Adrenal gland (tissue), 12 donors: ENCODE results near the gene PTPRF. TPM values are rescaled to one million over a fixed set of nuclear protein-coding genes. Genes with fewer than 3 reads are reported as not detected.

Experiments used
- DNase-seq, 7 donors: peaks; one replicate each; pipeline ENCODE4 v3.0.0-alpha.2; 2019 to 2020
- H3K27ac ChIP-seq, 5 donors: fragments of 200-600 bp; sonication (generic) in 4 of 5; 1 replicate in 3 of 5; 2 replicates in 2 of 5; pipeline versions ENCODE4 v1.5.1 to v1.8.0; 2016 to 2020; ENCODE audit warnings: mild to moderate bottlenecking in 1 of 5
- H3K27me3 ChIP-seq: fragments of 200-600 bp; 2 replicates; pipeline ENCODE4 v1.8.0; 2021
- H3K36me3 ChIP-seq, 2 donors: fragments of 200-600 bp; replicated peaks in 1 of 2; 1 replicate in 1 of 2; 2 replicates in 1 of 2; pipeline versions ENCODE4 v1.5.1 to v1.8.0; 2018 to 2022
- H3K4me1 ChIP-seq, 2 donors: fragments of 200-600 bp; replicated peaks in 1 of 2; 1 replicate in 1 of 2; 2 replicates in 1 of 2; pipeline versions ENCODE4 v1.5.1 to v1.8.0; 2018 to 2021
- H3K4me3 ChIP-seq, 4 donors: fragments of 200-600 bp; sonication (generic) in 3 of 4; one replicate each; pipeline ENCODE4 v1.5.1; 2016 to 2018
- H3K9me3 ChIP-seq, 3 donors: fragments of 200-600 bp; sonication (generic) in 1 of 3; replicated peaks in 1 of 3; 1 replicate in 2 of 3; 2 replicates in 1 of 3; pipeline versions ENCODE4 v1.5.1 to v1.8.0; 2016 to 2021
- POLR2A ChIP-seq, 2 donors: fragments of 450-650 bp; IDR thresholded peaks; one replicate each; pipeline ENCODE4 v1.6.1; 2017; ENCODE audit warnings: antibody characterized with exemption in 2 of 2, mild to moderate bottlenecking in 2 of 2, moderate library complexity in 1 of 2
- WGBS, 4 donors: extraction: QIAGEN DNeasy Blood & Tissue Kit in 2 of 4; methylation state at CpG; one replicate each; pipeline versions ENCODE4 v1.1.5 to v1.1.7; 2013 to 2017; 5-methylcytosine and 5-hydroxymethylcytosine counted together
- intact Hi-C, 2 donors: fragments of 100-400 bp; cut with DNase I; formaldehyde crosslinking; loops; one replicate each; pipeline versions ENCODE4 v1.14.1 to v1.15.0; 2022 to 2023
- polyA plus RNA-seq, 3 donors: library from polyadenylated mRNA; stranded (reverse); fragments of 200-250 nt in 2 of 3; fragments of 350-450 nt in 1 of 3; fragmentation: Illumina TruSeq in 1 of 3; extraction: RNeasy Lipid Tissue Mini Kit (QIAGEN cat#74804) in 1 of 3; gene quantifications; one replicate each; pipeline ENCODE4 v1.2.3, GENCODE V29; 2013 to 2014
- total RNA-seq, 9 donors: library from RNA; depleted of rRNA in 4 of 9; stranded (reverse); fragments of >200 nt in 4 of 9; fragments of 120-200 nt in 1 of 9; fragmentation: NEBNext Ultra II Directional in 1 of 9; extraction: Animal tissue kit (Norgen Biotek cat#: 25700) in 1 of 9; gene quantifications; one replicate each; pipeline versions ENCODE4 v1.1.0 to v1.2.4, GENCODE V29; 2013 to 2023
- TF ChIP-seq, protein P1 (sequence below), 6 experiments: fragments of 450-650 bp in 4 of 6; fragments of 200-600 bp in 2 of 6; sonication (generic) in 1 of 6; IDR thresholded peaks; 1 replicate in 5 of 6; 2 replicates in 1 of 6; pipeline versions ENCODE4 v1.5.1 to v1.8.0; 2016 to 2021; ENCODE audit warnings: antibody characterized with exemption in 6 of 6, mild to moderate bottlenecking in 2 of 6, moderate library complexity in 1 of 6
- donor health status: healthy with polysubstance abuse.
- donor health status: Bipolar disorder and iron deficiency.
- donor health status: DM: yes; HTN: yes; CAD: no.
- donor health status: DM: no; HTN: no; CAD: no.
- donor health status: DM: no; HTN: no; CAD: no.
- donor health status: DM: yes; HTN: yes; CAD: no.

Gene PTPRF
- total and polyA plus RNA-seq, 12 donors, result 9.2 to 92.0 (median 30.1) TPM

GRCh38 chr1:43560286-43560685 is 29.6 kb downstream of the PTPRF start:
- Histone ChIP-seq H3K27me3 (no peaks in the 10 kb centered on the region), H3K4me1 (peaks cover 0 to 16% of the 10 kb centered on the region in 2 donors), H3K4me3 (no peak overlapping the region), H3K36me3 (no peaks in the 10 kb centered on the region), H3K27ac (no peak overlapping the region), H3K9me3 (no peaks in the 10 kb centered on the region)
- intact Hi-C loops, result no loop called here
- DNase-seq, result no peak
- WGBS, 4 donors, result 87 to 97% (median 91%) methylated on average over 5 to 6 of the region's 6 CpGs
- TF ChIP-seq POLR2A (IDR thresholded peaks at IDR 0.05), result no peak
- TF ChIP-seq, protein P1, sequence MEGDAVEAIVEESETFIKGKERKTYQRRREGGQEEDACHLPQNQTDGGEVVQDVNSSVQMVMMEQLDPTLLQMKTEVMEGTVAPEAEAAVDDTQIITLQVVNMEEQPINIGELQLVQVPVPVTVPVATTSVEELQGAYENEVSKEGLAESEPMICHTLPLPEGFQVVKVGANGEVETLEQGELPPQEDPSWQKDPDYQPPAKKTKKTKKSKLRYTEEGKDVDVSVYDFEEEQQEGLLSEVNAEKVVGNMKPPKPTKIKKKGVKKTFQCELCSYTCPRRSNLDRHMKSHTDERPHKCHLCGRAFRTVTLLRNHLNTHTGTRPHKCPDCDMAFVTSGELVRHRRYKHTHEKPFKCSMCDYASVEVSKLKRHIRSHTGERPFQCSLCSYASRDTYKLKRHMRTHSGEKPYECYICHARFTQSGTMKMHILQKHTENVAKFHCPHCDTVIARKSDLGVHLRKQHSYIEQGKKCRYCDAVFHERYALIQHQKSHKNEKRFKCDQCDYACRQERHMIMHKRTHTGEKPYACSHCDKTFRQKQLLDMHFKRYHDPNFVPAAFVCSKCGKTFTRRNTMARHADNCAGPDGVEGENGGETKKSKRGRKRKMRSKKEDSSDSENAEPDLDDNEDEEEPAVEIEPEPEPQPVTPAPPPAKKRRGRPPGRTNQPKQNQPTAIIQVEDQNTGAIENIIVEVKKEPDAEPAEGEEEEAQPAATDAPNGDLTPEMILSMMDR (IDR thresholded peaks at IDR 0.05), result no peak

DNA sequence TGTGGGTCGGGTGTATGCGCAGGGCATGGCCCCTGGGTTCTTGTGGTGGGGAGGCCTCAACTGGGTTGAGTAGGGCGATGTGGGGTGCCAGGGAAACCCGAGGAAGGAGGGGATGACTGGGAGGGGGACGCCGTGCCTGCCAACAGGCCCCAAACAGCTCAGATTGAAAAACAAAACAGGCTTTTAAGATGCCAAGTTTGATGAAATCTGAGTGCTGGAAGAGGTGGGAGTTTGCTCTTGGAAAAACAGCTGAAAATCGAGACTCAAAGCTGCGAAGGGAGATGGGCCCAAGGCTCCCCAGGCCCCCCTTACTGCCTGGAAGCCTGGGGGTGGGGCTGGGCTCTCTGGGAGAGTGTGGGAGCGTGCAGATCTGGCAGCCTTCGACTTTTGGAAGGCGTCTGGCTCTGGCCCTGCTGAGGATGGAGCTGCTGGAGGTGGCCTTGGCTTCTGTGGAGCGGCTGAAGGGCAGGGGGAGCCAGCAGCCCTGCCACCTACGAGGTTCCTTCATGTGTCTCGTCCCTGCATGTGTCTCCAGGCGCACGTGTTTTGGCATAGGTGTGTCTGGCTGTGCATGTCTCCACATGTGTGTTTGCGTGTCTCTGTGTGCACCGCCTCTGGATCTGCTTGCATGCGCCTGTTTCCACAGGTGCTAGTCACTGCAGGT is 33.3 kb downstream of the PTPRF start:
- H3K9me3 ChIP-seq, result no peaks in the 10 kb centered on the region
- TF ChIP-seq, protein P1 (IDR thresholded peaks at IDR 0.05), result no peak
- TF ChIP-seq POLR2A (IDR thresholded peaks at IDR 0.05), result no peak
- WGBS, 4 donors, result 48 to 64% (median 56%) methylated on average over 15 to 19 of the region's 19 CpGs
- peaks cover 0 to 32% of the 10 kb centered on the region in 2 donors for H3K4me1 ChIP-seq
- no peaks in the 10 kb centered on the region for H3K27me3 ChIP-seq
- H3K36me3 ChIP-seq, result no peaks in the 10 kb centered on the region
- peak overlapping the region in 2 of 5 donors; percentile 2 to 45 for H3K27ac ChIP-seq
- DNase-seq, result peak in 5 of 7 donors; percentile 38 to 61 (median 50)
- no peak overlapping the region for H3K4me3 ChIP-seq
- intact Hi-C loops, result no loop called here

DNA sequence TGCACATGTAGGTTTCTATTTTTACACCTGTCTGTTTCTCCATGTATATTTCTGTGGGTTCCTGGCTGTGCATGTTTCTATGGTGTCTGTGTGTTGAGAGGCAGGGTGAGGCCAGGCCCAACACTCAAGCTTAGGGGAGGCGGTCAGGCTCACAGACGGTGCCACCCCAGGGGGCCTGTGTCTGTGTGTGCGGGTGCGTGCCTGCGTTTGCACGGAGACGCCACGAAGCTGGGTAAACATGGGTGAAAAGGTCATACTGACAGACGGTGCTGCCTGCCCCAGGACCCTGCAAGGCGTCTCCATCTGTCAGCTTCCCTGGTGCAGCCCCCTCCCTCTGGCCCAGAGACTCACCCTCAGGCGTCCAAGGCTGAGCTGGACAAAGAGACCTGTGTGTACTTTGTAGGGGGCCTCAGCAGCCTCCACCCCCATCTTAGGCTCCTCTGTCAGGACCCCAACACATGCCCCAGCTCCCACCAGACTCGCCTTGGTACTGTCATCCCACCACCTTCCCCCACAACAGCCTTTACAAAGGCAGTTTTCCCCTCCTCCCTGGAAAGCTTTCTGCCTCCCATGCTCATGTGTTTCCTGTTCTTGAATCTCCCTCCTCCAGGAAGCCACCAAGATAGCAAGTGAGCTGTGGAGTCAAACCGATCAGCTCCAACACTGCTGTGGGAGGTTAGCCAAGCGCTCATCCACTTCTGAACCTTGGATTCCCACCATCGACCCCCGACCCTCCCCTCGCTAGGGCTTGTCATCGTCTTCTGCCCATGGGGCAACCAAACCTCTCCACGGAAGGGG is 34.1 kb downstream of the PTPRF start:
- Histone ChIP-seq H3K27ac (no peak overlapping the region), H3K4me3 (peak overlapping the region in 1 of 4 donors; percentile 63), H3K36me3 (no peaks in the 10 kb centered on the region), H3K9me3 (no peaks in the 10 kb centered on the region), H3K4me1 (peaks cover 0 to 32% of the 10 kb centered on the region in 2 donors), H3K27me3 (no peaks in the 10 kb centered on the region)
- WGBS, 4 donors, result 65 to 74% (median 70%) methylated on average over 9 to 19 of the region's 19 CpGs
- no peak for TF ChIP-seq POLR2A (IDR thresholded peaks at IDR 0.05)
- TF ChIP-seq, protein P1 (IDR thresholded peaks at IDR 0.05), result no peak
- intact Hi-C loops, result no loop called here
- no peak for DNase-seq

DNA sequence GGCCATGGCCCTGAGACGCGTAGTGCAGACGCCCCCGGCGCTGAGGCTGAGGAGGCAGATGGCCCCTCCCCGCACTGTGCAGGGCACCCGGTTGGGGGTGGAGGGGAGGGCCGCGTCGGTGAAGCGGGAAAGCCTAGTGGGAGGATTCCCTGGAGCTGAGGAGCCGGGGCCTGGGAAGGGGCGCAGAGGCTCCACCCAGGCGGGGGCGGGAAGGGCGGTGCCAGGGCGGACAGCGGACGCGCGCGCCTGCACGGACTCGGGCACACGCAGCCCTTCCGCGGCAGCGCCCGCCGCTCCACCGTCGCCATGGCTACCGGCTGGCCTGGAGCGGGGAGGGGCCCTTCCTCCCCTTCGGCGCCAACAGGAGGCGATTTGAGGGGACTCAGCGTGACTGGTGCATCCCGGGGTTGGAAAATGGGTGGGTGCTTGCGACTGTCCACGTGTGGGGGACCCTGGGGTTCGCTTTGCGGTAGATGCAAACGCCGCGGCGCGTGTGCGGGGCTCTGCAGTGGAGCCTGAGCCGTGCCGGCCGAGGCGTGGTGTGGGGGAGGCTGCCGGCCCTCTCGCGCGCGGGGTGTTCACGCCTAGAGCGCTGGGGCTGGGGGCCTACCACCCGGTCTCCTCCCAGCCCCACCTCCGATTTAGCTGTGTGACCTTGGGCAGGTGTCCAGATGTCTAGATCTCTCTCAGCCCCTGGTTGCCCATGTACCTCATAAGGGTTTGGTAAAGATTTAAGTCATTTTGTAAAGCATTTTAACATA is 35.1 kb downstream of the PTPRF start:
- H3K27me3 ChIP-seq, result no peaks in the 10 kb centered on the region
- no peaks in the 10 kb centered on the region for H3K36me3 ChIP-seq
- intact Hi-C loops, result no loop called here
- DNase-seq, result peak; percentile 37 to 73 (median 62)
- no peaks in the 10 kb centered on the region for H3K9me3 ChIP-seq
- WGBS, 4 donors, result 0 to 4% (median 2%) methylated on average over 3 to 62 of the region's 62 CpGs
- peak overlapping the region in 1 of 5 donors; percentile 21 for H3K27ac ChIP-seq
- TF ChIP-seq POLR2A (IDR thresholded peaks at IDR 0.05), result no peak
- TF ChIP-seq, protein P1 (IDR thresholded peaks at IDR 0.05), result no peak
- H3K4me1 ChIP-seq, result peaks cover 0 to 32% of the 10 kb centered on the region in 2 donors
- peak overlapping the region in 2 of 4 donors; percentile 49 to 63 for H3K4me3 ChIP-seq
